ENCODE data around the gene ARID5B.
"Not testable (repeated sequence)": the region's sequence is repeated elsewhere in the genome, so short reads cannot be mapped to it uniquely, and the experiment has no call there.

ARID5B gene

GRCh38 chr10:61863981-61864380 lies 37.5 kb upstream of the ARID5B start:
- FAIRE-seq (no peak), DNase-seq (ENCODE audit: insufficient read length, low spot score) (no peak)
- no peak for TF ChIP-seq CTCF (IDR thresholded peaks at IDR 0.05; ENCODE audit: insufficient read depth, missing control alignments)

GRCh38 chr10:61866700-61867368 lies 34.7 kb upstream of the ARID5B start:
- no peak for DNase-seq (ENCODE audit: insufficient read length, low spot score)
- no peak for TF ChIP-seq CTCF (IDR thresholded peaks at IDR 0.05; ENCODE audit: insufficient read depth, missing control alignments)
- FAIRE-seq: no peak

- not testable (repeated sequence) for FAIRE-seq; DNase-seq (ENCODE audit: insufficient read length, low spot score)
These were observed 34.1 kb upstream of the ARID5B start for GRCh38 chr10:61867374-61867773.

GRCh38 chr10:61867817-61868216 lies 33.7 kb upstream of the ARID5B start:
- FAIRE-seq: not testable (repeated sequence)

GRCh38 chr10:61869041-61869675 lies 32.3 kb upstream of the ARID5B start:
- no peak for DNase-seq (ENCODE audit: insufficient read length, low spot score)
- FAIRE-seq: no peak
- TF ChIP-seq CTCF (IDR thresholded peaks at IDR 0.05; ENCODE audit: insufficient read depth, missing control alignments): no peak

More at GRCh38 chr10:61867817-61868216, 33.7 kb upstream of the ARID5B start:
- DNase-seq (ENCODE audit: insufficient read length, low spot score): not testable (repeated sequence)

- FAIRE-seq (no peak), DNase-seq (ENCODE audit: insufficient read length, low spot score) (no peak)
- no peak for TF ChIP-seq CTCF (IDR thresholded peaks at IDR 0.05; ENCODE audit: insufficient read depth, missing control alignments)
These were observed 31.5 kb upstream of the ARID5B start for GRCh38 chr10:61869774-61870525.

GRCh38 chr10:61870526-61870895 lies 31.0 kb upstream of the ARID5B start:
- FAIRE-seq: no peak

More at GRCh38 chr10:61870526-61870895, 31.0 kb upstream of the ARID5B start:
- TF ChIP-seq CTCF (IDR thresholded peaks at IDR 0.05; ENCODE audit: insufficient read depth, missing control alignments): no peak
- DNase-seq (ENCODE audit: insufficient read length, low spot score): no peak

Data from D721Med (cell line).